Esophagus squamous epithelium (tissue), 4 donors: Measurements from ENCODE around the gene FBXO42.

Experiments used
- POLR2A ChIP-seq, 4 donors: fragments of 450-650 bp; IDR thresholded peaks; one replicate each; pipeline ENCODE4 v1.6.1; 2017; ENCODE audit warnings: antibody characterized with exemption in 4 of 4, mild to moderate bottlenecking in 4 of 4, moderate library complexity in 3 of 4
- TF ChIP-seq, protein P1 (sequence below), 6 experiments: fragments of 450-650 bp in 4 of 6; fragments of 200-600 bp in 2 of 6; sonication (generic) in 2 of 6; IDR thresholded peaks; one replicate each; pipeline ENCODE4 v1.5.1; 2016 to 2019; ENCODE audit warnings: antibody characterized with exemption in 6 of 6, mild to moderate bottlenecking in 4 of 6, moderate library complexity in 4 of 6

DNA sequence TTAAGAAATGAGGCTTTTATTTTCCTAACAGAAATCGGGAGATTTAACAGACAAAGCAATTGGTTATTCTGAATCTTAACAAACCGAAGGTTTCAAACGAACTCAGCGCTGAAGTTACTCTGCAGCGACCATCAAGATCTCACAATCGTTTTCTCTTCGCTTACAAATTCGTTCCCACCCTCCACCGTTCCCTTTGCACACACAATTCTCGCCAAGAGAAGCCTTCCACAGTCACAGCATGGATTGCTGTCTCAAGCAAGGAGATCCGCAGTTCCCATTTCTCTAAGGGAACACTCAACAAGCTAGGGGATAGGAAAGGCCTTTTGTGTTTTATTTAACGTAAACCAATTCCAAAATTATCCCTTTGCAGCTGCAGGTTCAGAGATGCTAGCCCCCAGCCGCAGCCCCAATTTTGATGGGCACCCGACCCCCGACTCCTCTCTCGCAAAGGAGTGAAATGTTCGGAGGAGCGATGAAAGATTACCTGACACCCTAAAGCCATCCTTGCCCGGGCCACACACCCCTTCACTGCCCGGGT lies 755 bp downstream of the FBXO42 start:
- TF ChIP-seq POLR2A (IDR thresholded peaks at IDR 0.05), result no peak
- TF ChIP-seq, protein P1, sequence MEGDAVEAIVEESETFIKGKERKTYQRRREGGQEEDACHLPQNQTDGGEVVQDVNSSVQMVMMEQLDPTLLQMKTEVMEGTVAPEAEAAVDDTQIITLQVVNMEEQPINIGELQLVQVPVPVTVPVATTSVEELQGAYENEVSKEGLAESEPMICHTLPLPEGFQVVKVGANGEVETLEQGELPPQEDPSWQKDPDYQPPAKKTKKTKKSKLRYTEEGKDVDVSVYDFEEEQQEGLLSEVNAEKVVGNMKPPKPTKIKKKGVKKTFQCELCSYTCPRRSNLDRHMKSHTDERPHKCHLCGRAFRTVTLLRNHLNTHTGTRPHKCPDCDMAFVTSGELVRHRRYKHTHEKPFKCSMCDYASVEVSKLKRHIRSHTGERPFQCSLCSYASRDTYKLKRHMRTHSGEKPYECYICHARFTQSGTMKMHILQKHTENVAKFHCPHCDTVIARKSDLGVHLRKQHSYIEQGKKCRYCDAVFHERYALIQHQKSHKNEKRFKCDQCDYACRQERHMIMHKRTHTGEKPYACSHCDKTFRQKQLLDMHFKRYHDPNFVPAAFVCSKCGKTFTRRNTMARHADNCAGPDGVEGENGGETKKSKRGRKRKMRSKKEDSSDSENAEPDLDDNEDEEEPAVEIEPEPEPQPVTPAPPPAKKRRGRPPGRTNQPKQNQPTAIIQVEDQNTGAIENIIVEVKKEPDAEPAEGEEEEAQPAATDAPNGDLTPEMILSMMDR (IDR thresholded peaks at IDR 0.05), result no peak
